Measurements from ENCODE around the gene ATXN10. TPM values are rescaled to one million over a fixed set of nuclear protein-coding genes. Genes with fewer than 3 reads are reported as not detected.

Gene ATXN10
- total and polyA plus RNA-seq, 2 of the 8 experiments (the other 6 are each of a cell fraction or from before 2014, with no cell fraction given): 134 to 210 TPM

DNA sequence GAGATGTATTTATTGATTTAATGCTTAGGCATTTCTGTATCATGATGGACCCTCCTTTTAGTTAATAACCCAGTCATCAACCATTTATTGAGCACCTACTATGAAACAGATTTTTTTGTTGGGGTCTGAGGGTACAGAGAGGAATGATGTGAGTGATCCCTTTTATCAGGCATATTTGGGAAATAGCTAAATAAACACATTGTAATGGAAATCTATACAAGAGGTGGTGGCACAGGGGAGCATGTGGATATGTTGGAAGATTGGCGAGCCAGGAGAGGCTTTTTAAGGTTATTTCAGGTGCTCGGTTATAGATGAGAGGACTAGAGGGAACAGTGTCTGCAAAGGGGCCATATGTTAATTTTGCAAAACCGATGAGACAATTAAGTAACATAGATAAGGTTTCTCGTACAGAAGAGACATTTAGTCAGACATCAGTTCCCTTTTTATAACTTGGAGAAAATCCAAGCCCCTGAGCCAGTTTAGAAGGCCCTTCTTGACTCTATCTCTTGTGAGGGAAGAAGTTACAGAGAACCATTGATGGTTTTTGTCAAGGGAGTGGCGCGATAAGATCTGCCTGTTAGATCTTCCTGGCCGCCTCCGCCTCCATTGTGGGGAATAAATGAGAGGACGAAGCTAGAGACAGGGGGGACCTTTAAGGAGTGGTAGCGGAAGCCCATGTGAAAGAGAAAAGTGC lies 2.0 kb downstream of the ATXN10 start:
- Histone ChIP-seq H2BK12ac (ENCODE audit: low read depth, low read length) (no peak overlapping the region), H2AK5ac (ENCODE audit: low read depth, low read length) (no peak overlapping the region), H3K27ac (ENCODE audit: low read depth, low read length) (no peak overlapping the region), H3K18ac (ENCODE audit: extremely low read depth, low read length) (no peak overlapping the region), H4K91ac (replicated peaks; ENCODE audit: insufficient read length, low read length) (no peak overlapping the region), H3K36me3 (ENCODE audit: control insufficient read depth in 2 of 4, insufficient read depth in 4 of 4, low read length in 3 of 4) (peaks cover 0 to 4% (median 0%) of the 10 kb centered on the region in 4 experiments; a peak in 1 of 8 replicates), H4K8ac (ENCODE audit: extremely low read depth, insufficient read depth, low read length) (no peak overlapping the region), H2BK120ac (replicated peaks; ENCODE audit: low read depth, low read length) (no peak overlapping the region), H3K4me1 (replicated peaks in 1 of 4; ENCODE audit: control insufficient read depth in 3 of 4, insufficient read depth in 4 of 4, low read length in 3 of 4) (peaks cover 0 to 11% (median 3%) of the 10 kb centered on the region in 4 experiments; a peak in 3 of 7 replicates), H3K23ac (ENCODE audit: insufficient read length) (no peak overlapping the region), H2AFZ (ENCODE audit: low read length) (no peak overlapping the region), H3K56ac (replicated peaks; ENCODE audit: insufficient read length, low read depth, low read length) (no peak overlapping the region), H3K79me2 (ENCODE audit: control insufficient read depth in 1 of 2, insufficient read depth in 2 of 2, low read length in 2 of 2) (peaks cover 32 to 66% of the 10 kb centered on the region in 2 experiments), H3K79me1 (ENCODE audit: low read depth, low read length) (peaks cover 7% of the 10 kb centered on the region), H3K9me3 (ENCODE audit: insufficient read depth in 2 of 2, low read depth in 1 of 2, low read length in 1 of 2) (no peaks in the 10 kb centered on the region), H4K5ac (ENCODE audit: insufficient read length, low read depth, low read length) (no peak overlapping the region), H3K4ac (replicated peaks; ENCODE audit: insufficient read length, low read depth, low read length) (no peak overlapping the region), H2BK15ac (ENCODE audit: low read length) (no peak overlapping the region), H3K23me2 (ENCODE audit: low read depth, low read length) (peaks cover 7% of the 10 kb centered on the region; the same call in 1 of the 2 replicates), H2BK20ac (ENCODE audit: low read length) (no peak overlapping the region), H3K4me3 (ENCODE audit: extremely low read depth in 1 of 4, insufficient read depth in 2 of 4, low read depth in 3 of 4, low read length in 4 of 4) (peak overlapping the region in 1 of 4 experiments; percentile 84; a peak in 2 of 8 replicates), H3K27me3 (replicated peaks in 1 of 4; ENCODE audit: control insufficient read depth in 3 of 4, extremely low read depth in 1 of 4, insufficient read depth in 3 of 4, low read length in 3 of 4) (no peaks in the 10 kb centered on the region), H4K20me1 (replicated peaks in 1 of 2; ENCODE audit: control insufficient read depth in 1 of 2, insufficient read depth in 2 of 2, low read length in 2 of 2) (peaks cover 13 to 21% of the 10 kb centered on the region in 2 experiments), H3K9ac (replicated peaks in 1 of 4; ENCODE audit: extremely low read depth in 1 of 4, low read depth in 3 of 4, low read length in 3 of 4) (no peak overlapping the region), H2BK5ac (ENCODE audit: low read depth, low read length) (no peak overlapping the region), H3K4me2 (ENCODE audit: insufficient read depth in 1 of 2, low read depth in 2 of 2, low read length in 2 of 2) (peak overlapping the region; percentile 64 to 91; a peak in 1 of 4 replicates), H3K14ac (ENCODE audit: insufficient read length) (no peak overlapping the region)
- no peak for FAIRE-seq
- ChIA-PET POLR2A (ENCODE audit: partially characterized antibody) (interaction anchor here (0.9 kb wide), 1 partner anchor 10 kb away, joined by 3 read pairs; no protein-coding TSS in a partner anchor), CTCF (ENCODE audit: partially characterized antibody) (interaction anchor here (0.6 to 1.3 kb wide), 3 partner anchors 12 to 79 kb away, joined by 3 to 4 read pairs (median 3); no protein-coding TSS in a partner anchor)
- DNase-seq (ENCODE audit: low read depth in 1 of 2, low spot score in 2 of 2): no peak
- 90% methylated on average over 10 of the region's 10 CpGs; no CpG with 5 or more reads in 1 of the 2 experiments for WGBS, 2 experiments (ENCODE audit: extremely low coverage in 1 of 2, insufficient coverage in 1 of 2, insufficient read length in 1 of 2, insufficient replicate concordance in 2 of 2, low coverage in 1 of 2, low lambda C conversion rate in 2 of 2, missing lambda C conversion rate in 1 of 2)
- TF ChIP-seq, protein P1, sequence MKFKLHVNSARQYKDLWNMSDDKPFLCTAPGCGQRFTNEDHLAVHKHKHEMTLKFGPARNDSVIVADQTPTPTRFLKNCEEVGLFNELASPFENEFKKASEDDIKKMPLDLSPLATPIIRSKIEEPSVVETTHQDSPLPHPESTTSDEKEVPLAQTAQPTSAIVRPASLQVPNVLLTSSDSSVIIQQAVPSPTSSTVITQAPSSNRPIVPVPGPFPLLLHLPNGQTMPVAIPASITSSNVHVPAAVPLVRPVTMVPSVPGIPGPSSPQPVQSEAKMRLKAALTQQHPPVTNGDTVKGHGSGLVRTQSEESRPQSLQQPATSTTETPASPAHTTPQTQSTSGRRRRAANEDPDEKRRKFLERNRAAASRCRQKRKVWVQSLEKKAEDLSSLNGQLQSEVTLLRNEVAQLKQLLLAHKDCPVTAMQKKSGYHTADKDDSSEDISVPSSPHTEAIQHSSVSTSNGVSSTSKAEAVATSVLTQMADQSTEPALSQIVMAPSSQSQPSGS (IDR thresholded peaks at IDR 0.05; ENCODE audit: low read length): no peak
- TF ChIP-seq SAP30 (IDR thresholded peaks at IDR 0.05; ENCODE audit: insufficient read depth, insufficient replicate concordance, low read length) (no peak), EZH2 (IDR thresholded peaks at IDR 0.05; ENCODE audit: low read depth, low read length, severe bottlenecking) (no peak), GTF2F1 (IDR thresholded peaks at IDR 0.05; ENCODE audit: borderline replicate concordance, low read depth, low read length) (no peak), NANOG (IDR thresholded peaks at IDR 0.05; ENCODE audit: insufficient read depth, low read depth, low read length, poor library complexity, severe bottlenecking) (no peak), YY1 (IDR thresholded peaks at IDR 0.05; ENCODE audit: low read depth, low read length) (no peak), CEBPB (IDR thresholded peaks at IDR 0.05; ENCODE audit: low read depth, low read length) (no peak), POLR2AphosphoS5 (IDR thresholded peaks at IDR 0.05; ENCODE audit: low read depth, low read length) (no peak), KDM5A (IDR thresholded peaks at IDR 0.05; ENCODE audit: low read length) (no peak), ZNF274 (IDR thresholded peaks at IDR 0.05; ENCODE audit: borderline replicate concordance, extremely low read depth, low read length) (no peak)

Measured in H1 (cell line).